CD4-positive, alpha-beta T cell treated with Interleukin-17A for 1 hour (primary cell): Measurements from ENCODE around the gene BRICD5.
"Not testable (repeated sequence)": the region's sequence is repeated elsewhere in the genome, so short reads cannot be mapped to it uniquely, and the experiment has no call there.

Experiments used
- DNase-seq: peaks from one replicate; pipeline ENCODE4 v3.0.0-alpha.2; 2020

BRICD5 gene

GRCh38 chr16:2210386-2211365 is at the start of gene BRICD5:
BRICD5 (minus strand) TSS chr16:2210863; CDS start chr16:2210833, 30 bp downstream.
- DNase-seq, result no peak

GRCh38 chr16:2260250-2260649 is 49.6 kb upstream of the BRICD5 start:
- no peak for DNase-seq

GRCh38 chr16:2258530-2258929 is 47.9 kb upstream of the BRICD5 start:
- not testable (repeated sequence) for DNase-seq

GRCh38 chr16:2257726-2258125 is 47.1 kb upstream of the BRICD5 start:
- DNase-seq, result no peak

GRCh38 chr16:2256531-2257140 is 46.0 kb upstream of the BRICD5 start:
- no peak for DNase-seq

GRCh38 chr16:2253293-2253692 is 42.6 kb upstream of the BRICD5 start:
- no peak for DNase-seq

- DNase-seq, result no peak
These were observed 42.1 kb upstream of the BRICD5 start for GRCh38 chr16:2252806-2253148.

GRCh38 chr16:2251296-2252111 is 40.8 kb upstream of the BRICD5 start, which contains the start of gene ECI1:
ECI1 (minus strand) TSS chr16:2251587; CDS start chr16:2251566, 21 bp downstream.
- peak; percentile 90 for DNase-seq

GRCh38 chr16:2250652-2251295 is 40.1 kb upstream of the BRICD5 start:
- DNase-seq, result peak; percentile 61

- DNase-seq, result no peak
These were observed 35.7 kb upstream of the BRICD5 start for GRCh38 chr16:2246301-2246885.

- no peak for DNase-seq
These were observed 34.5 kb upstream of the BRICD5 start for GRCh38 chr16:2244926-2245795.

- DNase-seq, result no peak
These were observed 33.6 kb upstream of the BRICD5 start for GRCh38 chr16:2244301-2244700.

GRCh38 chr16:2243781-2244180 is 33.1 kb upstream of the BRICD5 start:
- no peak for DNase-seq

- DNase-seq, result no peak
These were observed 32.4 kb upstream of the BRICD5 start for GRCh38 chr16:2243031-2243528.

- DNase-seq, result no peak
These were observed 31.9 kb upstream of the BRICD5 start for GRCh38 chr16:2242598-2242997.

- DNase-seq, result not testable (repeated sequence)
These were observed 29.7 kb upstream of the BRICD5 start for GRCh38 chr16:2240331-2240730.

- DNase-seq, result no peak
These were observed 28.4 kb upstream of the BRICD5 start for GRCh38 chr16:2238838-2239675.

GRCh38 chr16:2238150-2238837 is 27.6 kb upstream of the BRICD5 start:
- DNase-seq, result no peak

- no peak for DNase-seq
These were observed 27.0 kb upstream of the BRICD5 start for GRCh38 chr16:2237493-2238149.
